Spinal cord (tissue), 10 donors: ENCODE results near the gene TMEFF2. TPM values are rescaled to one million over a fixed set of nuclear protein-coding genes. Genes with fewer than 3 reads are reported as not detected.

Experiments
- DNase-seq, 6 donors: peaks; one replicate each; pipeline versions ENCODE4 v3.0.0 to v3.0.0-alpha.2; 2013 to 2015; ENCODE audit warnings: low spot score in 6 of 6, low read depth in 4 of 6
- H3K27ac ChIP-seq: one replicate; pipeline ENCODE4 v1.5.1; 2013; ENCODE audit warnings: low read depth, low read length, control low read depth
- H3K27me3 ChIP-seq: one replicate; pipeline ENCODE4 v1.6.1; 2013; ENCODE audit warnings: low read length; ENCODE audit not compliant: control insufficient read depth, insufficient read depth
- H3K36me3 ChIP-seq: one replicate; pipeline ENCODE4 v1.6.1; 2013; ENCODE audit warnings: low read length; ENCODE audit not compliant: control insufficient read depth, insufficient read depth
- H3K4me1 ChIP-seq: one replicate; pipeline ENCODE4 v1.6.1; 2013; ENCODE audit warnings: low read length; ENCODE audit not compliant: control insufficient read depth, insufficient read depth
- H3K4me3 ChIP-seq: one replicate; pipeline ENCODE4 v1.5.1; 2013; ENCODE audit warnings: low read depth, low read length, control low read depth
- H3K9me3 ChIP-seq: one replicate; pipeline ENCODE4 v1.6.1; 2013; ENCODE audit warnings: low read length; ENCODE audit not compliant: control insufficient read depth, insufficient read depth
- WGBS: methylation state at CpG from one replicate; pipeline ENCODE4 v1.1.5; 2013; ENCODE audit warnings: missing lambda C conversion rate; ENCODE audit not compliant: insufficient coverage; 5-methylcytosine and 5-hydroxymethylcytosine counted together
- polyA plus RNA-seq, 2 donors: library from polyadenylated mRNA; unstranded; fragments of 120-200 nt; gene quantifications; one replicate each; pipeline ENCODE4 v1.2.1, GENCODE V29; 2013; ENCODE audit not compliant: insufficient read length in 2 of 2
- total RNA-seq, 2 donors: library from RNA; depleted of rRNA in 1 of 2; stranded (reverse); fragments of 120-200 nt in 1 of 2; fragments of >200 nt in 1 of 2; gene quantifications; one replicate each; pipeline versions ENCODE4 v1.2.3 to v1.2.4, GENCODE V29; 2013 to 2014
- donor health status: healthy.

Gene TMEFF2
- total and polyA plus RNA-seq, 4 donors: 14.0 to 85.6 (median 61.1) TPM

GRCh38 chr2:191917430-191917881, 277.3 kb downstream of the TMEFF2 start:
- Histone ChIP-seq H3K4me3 (no peak overlapping the region), H3K4me1 (peaks cover 8% of the 10 kb centered on the region), H3K27me3 (no peaks in the 10 kb centered on the region), H3K27ac (no peak overlapping the region), H3K36me3 (no peaks in the 10 kb centered on the region), H3K9me3 (no peaks in the 10 kb centered on the region)
- no peak for DNase-seq
- WGBS: 82% methylated on average over 2 of the region's 2 CpGs

GRCh38 chr2:191916826-191917225, 277.9 kb downstream of the TMEFF2 start:
- H3K27ac ChIP-seq: no peak overlapping the region
- 67% methylated on average over 1 of the region's 1 CpG for WGBS
- no peaks in the 10 kb centered on the region for H3K36me3 ChIP-seq
- H3K4me1 ChIP-seq: peaks cover 8% of the 10 kb centered on the region
- no peaks in the 10 kb centered on the region for H3K27me3 ChIP-seq
- DNase-seq: no peak
- H3K4me3 ChIP-seq: no peak overlapping the region
- no peaks in the 10 kb centered on the region for H3K9me3 ChIP-seq

GRCh38 chr2:191915750-191916149, 279.0 kb downstream of the TMEFF2 start:
- Histone ChIP-seq H3K4me1 (peaks cover 8% of the 10 kb centered on the region), H3K9me3 (no peaks in the 10 kb centered on the region), H3K36me3 (no peaks in the 10 kb centered on the region), H3K27ac (no peak overlapping the region), H3K27me3 (no peaks in the 10 kb centered on the region), H3K4me3 (no peak overlapping the region)
- no peak for DNase-seq
- WGBS: 100% methylated on average over 1 of the region's 2 CpGs

DNA sequence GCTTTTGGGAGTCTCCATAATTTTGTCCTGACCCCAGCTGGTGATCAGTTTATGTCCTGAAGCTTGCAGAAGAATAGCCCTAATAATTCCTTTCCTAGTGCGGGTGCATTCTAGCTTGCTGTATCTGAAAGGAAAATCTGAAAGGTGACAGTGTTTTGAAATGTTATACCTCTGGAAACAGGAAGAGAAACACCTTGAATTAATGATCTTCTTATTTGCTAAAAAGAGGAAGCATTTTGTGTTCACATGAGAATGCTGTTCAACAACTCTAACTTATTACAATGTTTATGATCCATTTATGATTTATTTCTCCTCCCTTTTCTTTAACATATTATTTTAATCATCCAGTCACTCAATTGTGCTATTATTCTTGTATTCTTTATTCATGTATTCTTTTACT, 280.9 kb downstream of the TMEFF2 start:
- H3K36me3 ChIP-seq: no peaks in the 10 kb centered on the region
- WGBS: no CpG with 5 or more reads among the region's 1 CpG
- no peak overlapping the region for H3K4me3 ChIP-seq
- H3K27me3 ChIP-seq: no peaks in the 10 kb centered on the region
- no peak overlapping the region for H3K27ac ChIP-seq
- DNase-seq: peak in 1 of 6 donors; percentile 68
- H3K9me3 ChIP-seq: no peaks in the 10 kb centered on the region
- peaks cover 8% of the 10 kb centered on the region for H3K4me1 ChIP-seq

- DNase-seq: peak in 2 of 6 donors; percentile 53 to 54
- Histone ChIP-seq H3K27me3 (no peaks in the 10 kb centered on the region), H3K27ac (no peak overlapping the region), H3K36me3 (no peaks in the 10 kb centered on the region), H3K9me3 (no peaks in the 10 kb centered on the region), H3K4me1 (peaks cover under 1% of the 10 kb centered on the region), H3K4me3 (no peak overlapping the region)
- WGBS: 52% methylated on average over 3 of the region's 3 CpGs
Measured at GRCh38 chr2:191912764-191913163, 282.0 kb downstream of the TMEFF2 start.

DNA sequence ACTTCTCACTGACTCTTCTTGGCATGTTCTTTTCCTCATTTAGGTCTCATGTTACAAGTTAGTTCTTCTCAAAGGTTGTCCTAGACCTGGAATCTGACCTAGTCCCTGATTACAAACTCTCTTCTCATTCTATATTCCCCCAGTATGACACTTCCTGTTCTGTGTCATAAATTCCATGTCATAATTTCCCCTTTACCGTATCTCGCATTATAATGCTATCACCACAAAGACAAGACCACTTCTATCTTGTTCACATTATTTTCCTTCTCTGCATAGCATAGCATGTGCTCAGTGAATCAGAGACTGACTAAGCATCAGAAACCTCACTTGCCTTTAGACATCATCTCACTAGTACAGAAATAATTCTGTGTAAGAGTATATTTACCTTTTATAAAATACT, 284.2 kb downstream of the TMEFF2 start:
- no peaks in the 10 kb centered on the region for H3K27me3 ChIP-seq
- H3K36me3 ChIP-seq: no peaks in the 10 kb centered on the region
- DNase-seq: no peak
- 94% methylated on average over 2 of the region's 2 CpGs for WGBS
- H3K27ac ChIP-seq: no peak overlapping the region
- no peaks in the 10 kb centered on the region for H3K4me1 ChIP-seq
- no peak overlapping the region for H3K4me3 ChIP-seq
- no peaks in the 10 kb centered on the region for H3K9me3 ChIP-seq

DNA sequence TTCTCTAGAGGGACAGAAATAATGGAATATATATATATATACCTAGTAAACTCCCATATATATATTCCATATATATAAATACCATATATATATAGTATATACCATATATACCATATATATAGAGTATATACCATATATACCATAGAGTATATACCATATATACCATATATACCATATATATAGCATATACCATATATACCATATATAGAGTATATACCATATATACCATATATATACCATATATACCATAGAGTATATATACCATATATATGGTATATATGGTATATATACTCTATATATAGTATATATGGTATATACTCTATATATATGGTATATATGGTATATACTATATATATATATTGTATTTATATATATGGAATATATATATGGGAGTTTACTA, 285.9 kb downstream of the TMEFF2 start:
- H3K27me3 ChIP-seq: no peaks in the 10 kb centered on the region
- H3K4me1 ChIP-seq: no peaks in the 10 kb centered on the region
- DNase-seq: no peak
- H3K9me3 ChIP-seq: no peaks in the 10 kb centered on the region
- H3K27ac ChIP-seq: no peak overlapping the region
- H3K36me3 ChIP-seq: no peaks in the 10 kb centered on the region
- H3K4me3 ChIP-seq: no peak overlapping the region

DNA sequence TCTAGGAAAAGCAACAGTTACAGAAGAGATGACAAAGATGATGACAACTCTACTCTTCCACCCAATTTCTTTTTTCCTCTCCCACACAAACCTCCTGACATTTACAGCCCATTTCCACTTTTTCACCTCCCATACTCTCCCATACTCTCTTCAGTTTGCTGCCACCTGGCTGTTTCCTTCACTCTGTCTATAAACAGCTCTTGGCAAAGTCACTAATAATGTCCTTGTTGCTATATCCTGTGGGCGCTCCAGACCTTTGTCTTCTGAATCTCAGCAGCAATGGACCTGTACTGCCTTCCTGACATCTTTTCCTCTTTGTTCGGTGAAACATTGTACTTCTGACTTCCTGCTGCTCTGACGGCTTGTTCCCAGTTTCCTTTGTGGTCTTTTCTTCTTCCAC, 287.2 kb downstream of the TMEFF2 start:
- WGBS: 90% methylated on average over 2 of the region's 3 CpGs

GRCh38 chr2:191907091-191907490, 287.6 kb downstream of the TMEFF2 start:
- no peak overlapping the region for H3K4me3 ChIP-seq
- no peaks in the 10 kb centered on the region for H3K27me3 ChIP-seq
- H3K4me1 ChIP-seq: no peaks in the 10 kb centered on the region
- no peak for DNase-seq
- H3K9me3 ChIP-seq: no peaks in the 10 kb centered on the region
- H3K27ac ChIP-seq: no peak overlapping the region
- no peaks in the 10 kb centered on the region for H3K36me3 ChIP-seq

More for the DNA sequence above, 287.2 kb downstream of the TMEFF2 start:
- no peaks in the 10 kb centered on the region for H3K9me3 ChIP-seq
- no peak overlapping the region for H3K27ac ChIP-seq
- H3K4me3 ChIP-seq: no peak overlapping the region
- no peaks in the 10 kb centered on the region for H3K36me3 ChIP-seq
- H3K4me1 ChIP-seq: no peaks in the 10 kb centered on the region
- no peak for DNase-seq
- no peaks in the 10 kb centered on the region for H3K27me3 ChIP-seq

- H3K27me3 ChIP-seq: no peaks in the 10 kb centered on the region
- H3K9me3 ChIP-seq: no peaks in the 10 kb centered on the region
- no peak for DNase-seq
- no peak overlapping the region for H3K4me3 ChIP-seq
- H3K27ac ChIP-seq: no peak overlapping the region
- H3K4me1 ChIP-seq: no peaks in the 10 kb centered on the region
- H3K36me3 ChIP-seq: no peaks in the 10 kb centered on the region
- WGBS: 50% methylated on average over 1 of the region's 4 CpGs
Measured at GRCh38 chr2:191905336-191905735, 289.4 kb downstream of the TMEFF2 start.
